Measurements from ENCODE around the gene DPF3.

DNA sequence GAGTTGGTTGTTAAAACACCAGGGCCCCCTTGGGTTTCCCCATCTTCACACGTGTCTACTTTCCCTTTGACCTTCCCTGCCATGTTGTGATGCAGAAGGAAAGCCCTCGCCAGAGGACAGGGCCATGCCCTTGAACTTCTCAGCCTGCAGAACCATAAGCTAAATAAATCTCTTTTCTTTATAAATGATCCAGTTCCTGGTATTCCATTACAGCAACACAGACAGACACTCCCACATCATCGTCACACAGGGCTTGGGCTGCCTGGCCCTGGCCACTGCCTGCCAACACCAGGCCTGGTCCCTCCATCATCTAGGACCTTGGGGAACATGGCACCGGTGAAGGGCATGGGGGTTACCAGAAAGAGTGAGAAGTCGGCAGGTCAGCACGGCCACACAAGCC is 84.8 kb downstream of the DPF3 start:
- no peak for TF ChIP-seq POLR2A (IDR thresholded peaks at IDR 0.05)
- TF ChIP-seq, protein P1, sequence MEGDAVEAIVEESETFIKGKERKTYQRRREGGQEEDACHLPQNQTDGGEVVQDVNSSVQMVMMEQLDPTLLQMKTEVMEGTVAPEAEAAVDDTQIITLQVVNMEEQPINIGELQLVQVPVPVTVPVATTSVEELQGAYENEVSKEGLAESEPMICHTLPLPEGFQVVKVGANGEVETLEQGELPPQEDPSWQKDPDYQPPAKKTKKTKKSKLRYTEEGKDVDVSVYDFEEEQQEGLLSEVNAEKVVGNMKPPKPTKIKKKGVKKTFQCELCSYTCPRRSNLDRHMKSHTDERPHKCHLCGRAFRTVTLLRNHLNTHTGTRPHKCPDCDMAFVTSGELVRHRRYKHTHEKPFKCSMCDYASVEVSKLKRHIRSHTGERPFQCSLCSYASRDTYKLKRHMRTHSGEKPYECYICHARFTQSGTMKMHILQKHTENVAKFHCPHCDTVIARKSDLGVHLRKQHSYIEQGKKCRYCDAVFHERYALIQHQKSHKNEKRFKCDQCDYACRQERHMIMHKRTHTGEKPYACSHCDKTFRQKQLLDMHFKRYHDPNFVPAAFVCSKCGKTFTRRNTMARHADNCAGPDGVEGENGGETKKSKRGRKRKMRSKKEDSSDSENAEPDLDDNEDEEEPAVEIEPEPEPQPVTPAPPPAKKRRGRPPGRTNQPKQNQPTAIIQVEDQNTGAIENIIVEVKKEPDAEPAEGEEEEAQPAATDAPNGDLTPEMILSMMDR (IDR thresholded peaks at IDR 0.05) = no peak
